ENCODE measurements around the gene KATNAL1.

GRCh38 chr13:30169442-30169841 lies 137.9 kb downstream of the KATNAL1 start:
- TF ChIP-seq CTCF (IDR thresholded peaks at IDR 0.05; ENCODE audit: low read length) = no peak
- no peak for TF ChIP-seq EZH2 (optimal IDR thresholded peaks at IDR 0.05; ENCODE audit: low read depth, low read length)
- TF ChIP-seq EZH2phosphoT487 (IDR thresholded peaks at IDR 0.05; ENCODE audit: low read length) = no peak
